Vagina (tissue), 2 donors: Measurements from ENCODE around the gene PPP1CA. TPM values are rescaled to one million over a fixed set of nuclear protein-coding genes. Genes with fewer than 3 reads are reported as not detected.

ENCODE experiments used
- DNase-seq, 2 donors: peaks; one replicate each; pipeline ENCODE4 v3.0.0-alpha.2; 2017; ENCODE audit errors: extremely low spot score in 2 of 2
- H3K27ac ChIP-seq: fragments of 200-600 bp; sonication (generic); one replicate; pipeline ENCODE4 v1.5.1; 2019
- H3K27me3 ChIP-seq: fragments of 200-600 bp; sonication (generic); one replicate; pipeline ENCODE4 v1.5.1; 2019
- H3K36me3 ChIP-seq, 2 donors: fragments of 200-600 bp; sonication (generic); one replicate each; pipeline ENCODE4 v1.5.1; 2017 to 2019
- H3K4me1 ChIP-seq: fragments of 200-600 bp; sonication (generic); one replicate; pipeline ENCODE4 v1.5.1; 2019
- H3K4me3 ChIP-seq, 2 donors: fragments of 200-600 bp; sonication (generic); 1 replicate in 1 of 2; 2 replicates in 1 of 2; pipeline ENCODE4 v1.5.1; 2016 to 2019
- H3K9me3 ChIP-seq: fragments of 200-600 bp; sonication (generic); one replicate; pipeline ENCODE4 v1.5.1; 2019
- POLR2A ChIP-seq, 2 donors: fragments of 450-650 bp; IDR thresholded peaks; one replicate each; pipeline ENCODE4 v1.6.1; 2017; ENCODE audit warnings: antibody characterized with exemption in 2 of 2, mild to moderate bottlenecking in 2 of 2, moderate library complexity in 2 of 2
- POLR2AphosphoS5 ChIP-seq, 2 donors: sonication (generic); formaldehyde crosslinking; IDR thresholded peaks; one replicate each; pipeline ENCODE4 v1.9.0; 2017; ENCODE audit warnings: antibody characterized with exemption in 2 of 2, mild to moderate bottlenecking in 2 of 2, low read depth in 1 of 2; ENCODE audit not compliant: insufficient read depth in 1 of 2
- intact Hi-C: fragments of 100-400 bp; cut with DNase I; formaldehyde crosslinking; loops from one replicate; pipeline ENCODE4 v1.15.1; 2023
- total RNA-seq: library from RNA; depleted of rRNA; stranded (reverse); fragments of >200 nt; gene quantifications from one replicate; pipeline ENCODE4 v1.2.3, GENCODE V29; 2016
- TF ChIP-seq, protein P1 (sequence below), 3 experiments: fragments of 450-650 bp in 2 of 3; fragments of 200-600 bp in 1 of 3; sonication (generic) in 1 of 3; IDR thresholded peaks; one replicate each; pipeline ENCODE4 v1.5.1; 2017 to 2019; ENCODE audit warnings: antibody characterized with exemption in 3 of 3, mild to moderate bottlenecking in 2 of 3, moderate library complexity in 2 of 3

PPP1CA gene
- total RNA-seq, 1 donor from 2014 or later, result 102 TPM

- intact Hi-C loops, result no loop called here
- no peak for DNase-seq
- Histone ChIP-seq H3K27me3 (no peaks in the 10 kb centered on the region), H3K9me3 (no peaks in the 10 kb centered on the region), H3K36me3 (no peaks in the 10 kb centered on the region), H3K27ac (peak overlapping the region; percentile 60), H3K4me3 (no peak overlapping the region), H3K4me1 (peaks cover 48% of the 10 kb centered on the region)
- TF ChIP-seq POLR2AphosphoS5 (IDR thresholded peaks at IDR 0.05; ENCODE audit: insufficient read depth in 1 of 2, low read depth in 1 of 2), result no peak
- TF ChIP-seq, protein P1, sequence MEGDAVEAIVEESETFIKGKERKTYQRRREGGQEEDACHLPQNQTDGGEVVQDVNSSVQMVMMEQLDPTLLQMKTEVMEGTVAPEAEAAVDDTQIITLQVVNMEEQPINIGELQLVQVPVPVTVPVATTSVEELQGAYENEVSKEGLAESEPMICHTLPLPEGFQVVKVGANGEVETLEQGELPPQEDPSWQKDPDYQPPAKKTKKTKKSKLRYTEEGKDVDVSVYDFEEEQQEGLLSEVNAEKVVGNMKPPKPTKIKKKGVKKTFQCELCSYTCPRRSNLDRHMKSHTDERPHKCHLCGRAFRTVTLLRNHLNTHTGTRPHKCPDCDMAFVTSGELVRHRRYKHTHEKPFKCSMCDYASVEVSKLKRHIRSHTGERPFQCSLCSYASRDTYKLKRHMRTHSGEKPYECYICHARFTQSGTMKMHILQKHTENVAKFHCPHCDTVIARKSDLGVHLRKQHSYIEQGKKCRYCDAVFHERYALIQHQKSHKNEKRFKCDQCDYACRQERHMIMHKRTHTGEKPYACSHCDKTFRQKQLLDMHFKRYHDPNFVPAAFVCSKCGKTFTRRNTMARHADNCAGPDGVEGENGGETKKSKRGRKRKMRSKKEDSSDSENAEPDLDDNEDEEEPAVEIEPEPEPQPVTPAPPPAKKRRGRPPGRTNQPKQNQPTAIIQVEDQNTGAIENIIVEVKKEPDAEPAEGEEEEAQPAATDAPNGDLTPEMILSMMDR (IDR thresholded peaks at IDR 0.05), result no peak
These were observed 23.1 kb downstream of the PPP1CA start for GRCh38 chr11:67378544-67378943.

GRCh38 chr11:67376873-67377808 is 24.5 kb downstream of the PPP1CA start:
- Histone ChIP-seq H3K9me3 (no peaks in the 10 kb centered on the region), H3K36me3 (no peaks in the 10 kb centered on the region), H3K27me3 (no peaks in the 10 kb centered on the region), H3K27ac (no peak overlapping the region), H3K4me3 (no peak overlapping the region), H3K4me1 (peaks cover 52% of the 10 kb centered on the region)
- DNase-seq, result no peak
- intact Hi-C loops, result no loop called here
- TF ChIP-seq, protein P1 (IDR thresholded peaks at IDR 0.05), result no peak

- peaks cover 61% of the 10 kb centered on the region for H3K4me1 ChIP-seq
- TF ChIP-seq, protein P1 (IDR thresholded peaks at IDR 0.05), result no peak
- TF ChIP-seq POLR2AphosphoS5 (IDR thresholded peaks at IDR 0.05; ENCODE audit: insufficient read depth in 1 of 2, low read depth in 1 of 2), result no peak
- no peak for TF ChIP-seq POLR2A (IDR thresholded peaks at IDR 0.05)
- H3K27me3 ChIP-seq, result no peaks in the 10 kb centered on the region
- no peak overlapping the region for H3K4me3 ChIP-seq
- DNase-seq, result no peak
- peak overlapping the region; percentile 98 for H3K27ac ChIP-seq
- H3K36me3 ChIP-seq, result no peaks in the 10 kb centered on the region
- intact Hi-C loops, result no loop called here
- H3K9me3 ChIP-seq, result no peaks in the 10 kb centered on the region
These were observed 25.4 kb downstream of the PPP1CA start for GRCh38 chr11:67376063-67376820.

- H3K27ac ChIP-seq, result peak overlapping the region; percentile 98
- peaks cover 64% of the 10 kb centered on the region for H3K4me1 ChIP-seq
- no peaks in the 10 kb centered on the region for H3K9me3 ChIP-seq
- intact Hi-C loops, result no loop called here
- H3K27me3 ChIP-seq, result no peaks in the 10 kb centered on the region
- H3K36me3 ChIP-seq, result no peaks in the 10 kb centered on the region
- TF ChIP-seq POLR2A (IDR thresholded peaks at IDR 0.05), result no peak
- DNase-seq, result no peak
- H3K4me3 ChIP-seq, result no peak overlapping the region
These were observed 26.2 kb downstream of the PPP1CA start for GRCh38 chr11:67375320-67376055.

- no peak for TF ChIP-seq POLR2AphosphoS5 (IDR thresholded peaks at IDR 0.05; ENCODE audit: insufficient read depth in 1 of 2, low read depth in 1 of 2)
- TF ChIP-seq POLR2A (IDR thresholded peaks at IDR 0.05), result no peak
- TF ChIP-seq, protein P1 (IDR thresholded peaks at IDR 0.05), result no peak
- H3K9me3 ChIP-seq, result no peaks in the 10 kb centered on the region
- DNase-seq, result no peak
- intact Hi-C loops, result no loop called here
- no peaks in the 10 kb centered on the region for H3K27me3 ChIP-seq
- H3K27ac ChIP-seq, result peak overlapping the region; percentile 98
- peaks cover 67% of the 10 kb centered on the region for H3K4me1 ChIP-seq
- H3K36me3 ChIP-seq, result no peaks in the 10 kb centered on the region
- H3K4me3 ChIP-seq, result peak overlapping the region; percentile 63 to 81
These were observed 26.9 kb downstream of the PPP1CA start for GRCh38 chr11:67374571-67375281.
